Activated T-cell treated with anti-CD3 and anti-CD28 coated beads, Interleukin-2, amount 50 U/mL, for 4 hours (primary cell): ENCODE results near the gene PIR. TPM values are rescaled to one million over a fixed set of nuclear protein-coding genes. Genes with fewer than 3 reads are reported as not detected.

Experiments
- ATAC-seq, 2 donors: fragments of 200-7000 bp; cut with Tn5 transposase; one replicate each; pipeline ENCODE4 v1.10.0; 2021
- DNase-seq: peaks from one replicate; pipeline ENCODE4 v3.0.0-alpha.2; 2020
- H3K27me3 Mint-ChIP-seq: one replicate; pipeline ENCODE4 v1.8.0; 2021; ENCODE audit warnings: low read depth, mixed read lengths
- H3K36me3 Mint-ChIP-seq: one replicate; pipeline ENCODE4 v1.8.0; 2022; ENCODE audit warnings: mixed read lengths; ENCODE audit not compliant: insufficient read depth
- H3K4me1 Mint-ChIP-seq: one replicate; pipeline ENCODE4 v1.8.0; 2021; ENCODE audit warnings: low read depth, mixed read lengths
- H3K4me3 Mint-ChIP-seq: one replicate; pipeline ENCODE4 v1.8.0; 2021; ENCODE audit warnings: mild to moderate bottlenecking, moderate library complexity, mixed read lengths
- H3K9me3 Mint-ChIP-seq: one replicate; pipeline ENCODE4 v1.8.0; 2021; ENCODE audit warnings: mixed read lengths
- total RNA-seq, 3 donors: library from RNA; stranded (reverse); gene quantifications; one replicate each; pipeline ENCODE4 v1.2.1, GENCODE V29; 2021

The PIR gene
- total RNA-seq, 3 donors from 2014 or later = 0.73 to 1.0 (median 1.0) TPM

GRCh38 chrX:15465896-15466651, 27.1 kb downstream of the PIR start:
- no peak for ATAC-seq
- Mint-ChIP-seq H3K4me3 (no peak overlapping the region), H3K36me3 (no peaks in the 10 kb centered on the region), H3K9me3 (no peaks in the 10 kb centered on the region), H3K27me3 (peaks cover 4% of the 10 kb centered on the region), H3K4me1 (peaks cover 1% of the 10 kb centered on the region)
- no peak for DNase-seq

GRCh38 chrX:15465347-15465746, 27.8 kb downstream of the PIR start:
- H3K27me3 Mint-ChIP-seq = peaks cover 4% of the 10 kb centered on the region

GRCh38 chrX:15464704-15465103, 28.4 kb downstream of the PIR start:
- no peak for ATAC-seq
- Mint-ChIP-seq H3K36me3 (no peaks in the 10 kb centered on the region), H3K4me1 (peaks cover 1% of the 10 kb centered on the region), H3K9me3 (no peaks in the 10 kb centered on the region), H3K4me3 (no peak overlapping the region), H3K27me3 (peaks cover 4% of the 10 kb centered on the region)
- no peak for DNase-seq

More at GRCh38 chrX:15465347-15465746, 27.8 kb downstream of the PIR start:
- ATAC-seq (no peak), DNase-seq (no peak)
- Mint-ChIP-seq H3K4me1 (peaks cover 1% of the 10 kb centered on the region), H3K4me3 (no peak overlapping the region), H3K9me3 (no peaks in the 10 kb centered on the region), H3K36me3 (no peaks in the 10 kb centered on the region)

GRCh38 chrX:15451913-15452312, 41.2 kb downstream of the PIR start:
- ATAC-seq (no peak), DNase-seq (no peak)
- Mint-ChIP-seq H3K4me1 (no peaks in the 10 kb centered on the region), H3K36me3 (no peaks in the 10 kb centered on the region), H3K27me3 (peaks cover 2% of the 10 kb centered on the region), H3K4me3 (no peak overlapping the region), H3K9me3 (no peaks in the 10 kb centered on the region)

- Mint-ChIP-seq H3K27me3 (no peaks in the 10 kb centered on the region), H3K4me1 (no peaks in the 10 kb centered on the region), H3K4me3 (no peak overlapping the region), H3K9me3 (no peaks in the 10 kb centered on the region), H3K36me3 (no peaks in the 10 kb centered on the region)
- DNase-seq = no peak
- no peak for ATAC-seq
Measured at GRCh38 chrX:15448010-15448639, 45.0 kb downstream of the PIR start.

- DNase-seq (no peak), ATAC-seq (no peak)
- Mint-ChIP-seq H3K4me3 (no peak overlapping the region), H3K27me3 (peaks cover 6% of the 10 kb centered on the region), H3K36me3 (no peaks in the 10 kb centered on the region), H3K9me3 (no peaks in the 10 kb centered on the region), H3K4me1 (no peaks in the 10 kb centered on the region)
Measured at GRCh38 chrX:15441464-15441863, 51.7 kb downstream of the PIR start.

GRCh38 chrX:15438332-15438731, 54.8 kb downstream of the PIR start:
- Mint-ChIP-seq H3K27me3 (peaks cover 7% of the 10 kb centered on the region), H3K9me3 (no peaks in the 10 kb centered on the region), H3K4me3 (no peak overlapping the region), H3K4me1 (no peaks in the 10 kb centered on the region), H3K36me3 (no peaks in the 10 kb centered on the region)
- no peak for ATAC-seq
- no peak for DNase-seq

GRCh38 chrX:15437724-15438123, 55.4 kb downstream of the PIR start:
- no peaks in the 10 kb centered on the region for H3K4me1 Mint-ChIP-seq
- H3K4me3 Mint-ChIP-seq = no peak overlapping the region
- no peaks in the 10 kb centered on the region for H3K36me3 Mint-ChIP-seq
- H3K9me3 Mint-ChIP-seq = no peaks in the 10 kb centered on the region
- H3K27me3 Mint-ChIP-seq = peaks cover 12% of the 10 kb centered on the region
- ATAC-seq (no peak), DNase-seq (no peak)

GRCh38 chrX:15435836-15436619, 57.1 kb downstream of the PIR start:
- Mint-ChIP-seq H3K4me3 (no peak overlapping the region), H3K36me3 (no peaks in the 10 kb centered on the region), H3K27me3 (peaks cover 18% of the 10 kb centered on the region), H3K4me1 (no peaks in the 10 kb centered on the region), H3K9me3 (no peaks in the 10 kb centered on the region)
- ATAC-seq (no peak), DNase-seq (no peak)

GRCh38 chrX:15434205-15434604, 58.9 kb downstream of the PIR start:
- H3K9me3 Mint-ChIP-seq = no peaks in the 10 kb centered on the region
- DNase-seq = no peak
- H3K27me3 Mint-ChIP-seq = peaks cover 23% of the 10 kb centered on the region
- no peaks in the 10 kb centered on the region for H3K36me3 Mint-ChIP-seq
- no peak overlapping the region for H3K4me3 Mint-ChIP-seq
- no peak for ATAC-seq
- no peaks in the 10 kb centered on the region for H3K4me1 Mint-ChIP-seq

GRCh38 chrX:15430584-15430983, 62.5 kb downstream of the PIR start:
- Mint-ChIP-seq H3K9me3 (no peaks in the 10 kb centered on the region), H3K4me1 (no peaks in the 10 kb centered on the region), H3K27me3 (peaks cover 23% of the 10 kb centered on the region), H3K36me3 (no peaks in the 10 kb centered on the region), H3K4me3 (no peak overlapping the region)
- ATAC-seq (no peak), DNase-seq (no peak)

GRCh38 chrX:15430076-15430475, 63.1 kb downstream of the PIR start:
- Mint-ChIP-seq H3K36me3 (no peaks in the 10 kb centered on the region), H3K9me3 (no peaks in the 10 kb centered on the region), H3K4me3 (no peak overlapping the region), H3K27me3 (peaks cover 23% of the 10 kb centered on the region), H3K4me1 (no peaks in the 10 kb centered on the region)
- ATAC-seq (no peak), DNase-seq (no peak)

- Mint-ChIP-seq H3K4me3 (no peak overlapping the region), H3K27me3 (peaks cover under 1% of the 10 kb centered on the region), H3K36me3 (no peaks in the 10 kb centered on the region), H3K9me3 (no peaks in the 10 kb centered on the region), H3K4me1 (no peaks in the 10 kb centered on the region)
- DNase-seq (no peak), ATAC-seq (no peak)
Measured at GRCh38 chrX:15425024-15425423, 68.1 kb downstream of the PIR start.

GRCh38 chrX:15418707-15419181, 74.4 kb downstream of the PIR start:
- Mint-ChIP-seq H3K36me3 (no peaks in the 10 kb centered on the region), H3K4me1 (no peaks in the 10 kb centered on the region), H3K27me3 (no peaks in the 10 kb centered on the region), H3K9me3 (no peaks in the 10 kb centered on the region), H3K4me3 (no peak overlapping the region)
- ATAC-seq (no peak), DNase-seq (no peak)
